Motor neuron (in vitro differentiated cells): Measurements from ENCODE around the gene TMEM178B. TPM values are rescaled to one million over a fixed set of nuclear protein-coding genes. Genes with fewer than 3 reads are reported as not detected.

Experiments used
- ATAC-seq, 8 experiments: fragments of 200-7000 bp; cut with Tn5 transposase; replicated peaks in 6 of 8; 2 replicates each; pipeline ENCODE4 v1.8.0; 2021; ENCODE audit warnings: mild to moderate bottlenecking in 8 of 8, moderate library complexity in 8 of 8
- H3K27ac ChIP-seq, 2 donors: fragments of 250-450 bp; sonication (Bioruptor Pico); 2 replicates each; pipeline ENCODE4 v1.9.0; 2021; ENCODE audit warnings: antibody characterized with exemption in 2 of 2, mild to moderate bottlenecking in 2 of 2, moderate library complexity in 1 of 2
- H3K4me1 ChIP-seq, 2 donors: fragments of 250-450 bp; sonication (Bioruptor Pico); replicated peaks in 1 of 2; 2 replicates each; pipeline ENCODE4 v1.6.1; 2021; ENCODE audit warnings: antibody characterized with exemption in 2 of 2, mild to moderate bottlenecking in 2 of 2, moderate library complexity in 1 of 2
- H3K4me3 ChIP-seq, 5 donors: fragments of 250-450 bp; sonication (Bioruptor Pico); 2 replicates each; pipeline ENCODE4 v1.9.0; 2021; ENCODE audit warnings: antibody characterized with exemption in 5 of 5, mild to moderate bottlenecking in 5 of 5, moderate library complexity in 4 of 5
- WGBS, 10 experiments: fragments of 450-650 bp; shearing (Covaris generic); methylation state at CpG; one replicate each; pipeline ENCODE4 v1.0.0; 2022; 5-methylcytosine and 5-hydroxymethylcytosine counted together
- in situ Hi-C, 9 experiments: fragments of 400-800 bp; cut with MboI; loops; one replicate each; pipeline ENCODE4 v1.15.0; 2021; ENCODE audit warnings: low sequenced_read_pairs in 9 of 9, low pct_unique_long_range_greater_than_20kb in 2 of 9; ENCODE audit not compliant: unreplicated experiment in 9 of 9
- total RNA-seq, 8 experiments: library from RNA; unstranded; fragments of 300-600 nt; gene quantifications; 2 replicates each; pipeline versions ENCODE4 v1.2.3 to v1.2.4, GENCODE V29; 2022

Gene TMEM178B
- total RNA-seq, 8 experiments from 2014 or later, result 0.56 to 29.8 (median 17.1) TPM

- 0% methylated on average over 1 of the region's 7 CpGs; no CpG with 5 or more reads in 9 of the 10 experiments for WGBS, 10 experiments
- in situ Hi-C loops, result no loop called here
- peak in 2 of 8 experiments; percentile 22 to 56 for ATAC-seq
- Histone ChIP-seq H3K4me1 (peaks cover 3 to 12% of the 10 kb centered on the region in 2 donors), H3K4me3 (no peak overlapping the region), H3K27ac (no peak overlapping the region)
Measured at GRCh38 chr7:141436575-141437075, 362.8 kb downstream of the TMEM178B start.

- H3K27ac ChIP-seq, result no peak overlapping the region
- H3K4me1 ChIP-seq, result peaks cover 0 to 10% of the 10 kb centered on the region in 2 donors
- ATAC-seq, result peak in 1 of 8 experiments; percentile 72
- WGBS, 10 experiments, result 0 to 100% (median 17%) methylated on average over 1 of the region's 2 CpGs; no CpG with 5 or more reads in 7 of the 10 experiments
- no peak overlapping the region for H3K4me3 ChIP-seq
- in situ Hi-C loops, result no loop called here
Measured at GRCh38 chr7:141439164-141439563, 365.3 kb downstream of the TMEM178B start.

- 100% methylated on average over 1 of the region's 1 CpG; no CpG with 5 or more reads in 8 of the 10 experiments for WGBS, 10 experiments
- peaks cover 0 to 10% of the 10 kb centered on the region in 2 donors for H3K4me1 ChIP-seq
- H3K27ac ChIP-seq, result no peak overlapping the region
- no peak for ATAC-seq
- H3K4me3 ChIP-seq, result no peak overlapping the region
- in situ Hi-C loops, result no loop called here
Measured at GRCh38 chr7:141439776-141440175, 365.9 kb downstream of the TMEM178B start.

- WGBS, 10 experiments, result 0 to 100% (median 61%) methylated on average over 1 to 7 of the region's 11 CpGs; no CpG with 5 or more reads in 2 of the 10 experiments
- Histone ChIP-seq H3K4me3 (no peak overlapping the region), H3K4me1 (no peaks in the 10 kb centered on the region), H3K27ac (no peak overlapping the region)
- no peak for ATAC-seq
- in situ Hi-C loops, result no loop called here
Measured at GRCh38 chr7:141441837-141442627, 368.2 kb downstream of the TMEM178B start.

- WGBS, 10 experiments, result 0 to 100% (median 50%) methylated on average over 1 to 2 of the region's 2 CpGs; no CpG with 5 or more reads in 1 of the 10 experiments
- ATAC-seq, result no peak
- H3K4me3 ChIP-seq, result no peak overlapping the region
- in situ Hi-C loops, result no loop called here
- H3K27ac ChIP-seq, result no peak overlapping the region
- no peaks in the 10 kb centered on the region for H3K4me1 ChIP-seq
Measured at GRCh38 chr7:141442781-141443180, 368.9 kb downstream of the TMEM178B start.

GRCh38 chr7:141444961-141445360 lies 371.1 kb downstream of the TMEM178B start:
- ATAC-seq, result peak in 3 of 8 experiments; percentile 24 to 74 (median 48)
- in situ Hi-C loops, result no loop called here
- Histone ChIP-seq H3K4me1 (peaks cover 0 to 15% of the 10 kb centered on the region in 2 donors), H3K27ac (no peak overlapping the region), H3K4me3 (no peak overlapping the region)
- 50 to 100% (median 82%) methylated on average over 1 to 3 of the region's 5 CpGs; no CpG with 5 or more reads in 5 of the 10 experiments for WGBS, 10 experiments

- Histone ChIP-seq H3K4me1 (peaks cover 3 to 18% of the 10 kb centered on the region in 2 donors), H3K27ac (no peak overlapping the region), H3K4me3 (no peak overlapping the region)
- WGBS, 10 experiments, result 0 to 100% (median 80%) methylated on average over 1 to 6 of the region's 6 CpGs; no CpG with 5 or more reads in 1 of the 10 experiments
- in situ Hi-C loops, result no loop called here
- ATAC-seq, result no peak
Measured at GRCh38 chr7:141451232-141451631, 377.4 kb downstream of the TMEM178B start.

- 0 to 92% (median 83%) methylated on average over 1 to 3 of the region's 3 CpGs for WGBS, 10 experiments
- Histone ChIP-seq H3K27ac (no peak overlapping the region), H3K4me3 (no peak overlapping the region), H3K4me1 (peaks cover 3 to 18% of the 10 kb centered on the region in 2 donors)
- no peak for ATAC-seq
- in situ Hi-C loops, result no loop called here
Measured at GRCh38 chr7:141452911-141453310, 379.0 kb downstream of the TMEM178B start.

- no peak overlapping the region for H3K4me3 ChIP-seq
- WGBS, 10 experiments, result 0 to 60% methylated on average over 1 of the region's 3 CpGs; no CpG with 5 or more reads in 8 of the 10 experiments
- no peak overlapping the region for H3K27ac ChIP-seq
- in situ Hi-C loops, result no loop called here
- H3K4me1 ChIP-seq, result peaks cover 5 to 9% of the 10 kb centered on the region in 2 donors
- ATAC-seq, result no peak
Measured at GRCh38 chr7:141454338-141454737, 380.5 kb downstream of the TMEM178B start.

- Histone ChIP-seq H3K4me1 (peaks cover 13 to 18% of the 10 kb centered on the region in 2 donors), H3K4me3 (no peak overlapping the region), H3K27ac (no peak overlapping the region)
- WGBS, 10 experiments, result 38 to 78% (median 57%) methylated on average over 1 of the region's 1 CpG; no CpG with 5 or more reads in 5 of the 10 experiments
- in situ Hi-C loops, result no loop called here
- ATAC-seq, result no peak
Measured at GRCh38 chr7:141455723-141456122, 381.9 kb downstream of the TMEM178B start.

GRCh38 chr7:141456298-141456697 lies 382.4 kb downstream of the TMEM178B start:
- H3K27ac ChIP-seq, result no peak overlapping the region
- in situ Hi-C loops, result no loop called here
- 30 to 100% (median 100%) methylated on average over 1 to 2 of the region's 2 CpGs; no CpG with 5 or more reads in 3 of the 10 experiments for WGBS, 10 experiments
- no peak for ATAC-seq
- H3K4me3 ChIP-seq, result no peak overlapping the region
- peaks cover 19 to 24% of the 10 kb centered on the region in 2 donors for H3K4me1 ChIP-seq

GRCh38 chr7:141456711-141457110 lies 382.8 kb downstream of the TMEM178B start:
- 0 to 100% (median 73%) methylated on average over 1 to 3 of the region's 4 CpGs for WGBS, 10 experiments

More at GRCh38 chr7:141456711-141457110, 382.8 kb downstream of the TMEM178B start:
- ATAC-seq, result no peak
- no peak overlapping the region for H3K27ac ChIP-seq
- H3K4me1 ChIP-seq, result peaks cover 23 to 28% of the 10 kb centered on the region in 2 donors
- no peak overlapping the region for H3K4me3 ChIP-seq
- in situ Hi-C loops, result no loop called here
